Testis (tissue), 2 donors: ENCODE results near the gene TESK2.

Experiments
- POLR2A ChIP-seq: fragments of 450-650 bp; IDR thresholded peaks from one replicate; pipeline ENCODE4 v1.6.1; 2017; ENCODE audit warnings: antibody characterized with exemption, mild to moderate bottlenecking, moderate library complexity
- TF ChIP-seq, protein P1 (sequence below), 3 experiments: fragments of 450-650 bp in 2 of 3; fragments of 200-600 bp in 1 of 3; sonication (generic) in 1 of 3; IDR thresholded peaks; one replicate each; pipeline ENCODE4 v1.5.1; 2016 to 2019; ENCODE audit warnings: antibody characterized with exemption in 3 of 3, mild to moderate bottlenecking in 2 of 3, moderate library complexity in 1 of 3

- TF ChIP-seq, protein P1, sequence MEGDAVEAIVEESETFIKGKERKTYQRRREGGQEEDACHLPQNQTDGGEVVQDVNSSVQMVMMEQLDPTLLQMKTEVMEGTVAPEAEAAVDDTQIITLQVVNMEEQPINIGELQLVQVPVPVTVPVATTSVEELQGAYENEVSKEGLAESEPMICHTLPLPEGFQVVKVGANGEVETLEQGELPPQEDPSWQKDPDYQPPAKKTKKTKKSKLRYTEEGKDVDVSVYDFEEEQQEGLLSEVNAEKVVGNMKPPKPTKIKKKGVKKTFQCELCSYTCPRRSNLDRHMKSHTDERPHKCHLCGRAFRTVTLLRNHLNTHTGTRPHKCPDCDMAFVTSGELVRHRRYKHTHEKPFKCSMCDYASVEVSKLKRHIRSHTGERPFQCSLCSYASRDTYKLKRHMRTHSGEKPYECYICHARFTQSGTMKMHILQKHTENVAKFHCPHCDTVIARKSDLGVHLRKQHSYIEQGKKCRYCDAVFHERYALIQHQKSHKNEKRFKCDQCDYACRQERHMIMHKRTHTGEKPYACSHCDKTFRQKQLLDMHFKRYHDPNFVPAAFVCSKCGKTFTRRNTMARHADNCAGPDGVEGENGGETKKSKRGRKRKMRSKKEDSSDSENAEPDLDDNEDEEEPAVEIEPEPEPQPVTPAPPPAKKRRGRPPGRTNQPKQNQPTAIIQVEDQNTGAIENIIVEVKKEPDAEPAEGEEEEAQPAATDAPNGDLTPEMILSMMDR (IDR thresholded peaks at IDR 0.05), result no peak
- TF ChIP-seq POLR2A, result no peak
These were observed 12.7 kb upstream of the TESK2 start for GRCh38 chr1:45503462-45504360.
